GM12878 (cell line): ENCODE results near the gene OSCP1. TPM values are rescaled to one million over a fixed set of nuclear protein-coding genes. Genes with fewer than 3 reads are reported as not detected.

Source experiments
- ATAC-seq: fragments of 200-7000 bp; cut with Tn5 transposase; 3 replicates; pipeline ENCODE4 v1.9.1; 2020; ENCODE audit warnings: mild to moderate bottlenecking, moderate library complexity
- BruUV-seq: library from RNA; stranded (reverse); fragments of 400-500 nt; replicated peaks from 2 replicates; lab custom pipeline; 2021; lab: Mats Ljungman, UMichigan
- CTCF ChIA-PET: fragments of 300-600 bp; sonication (Branson Sonifier 250); formaldehyde crosslinking; extraction: SDS; loops from one replicate; lab custom pipeline; 2021; ENCODE audit warnings: inconsistent platforms; lab: Yijun Ruan, JAX
- POLR2A ChIA-PET: fragments of 350-600 bp; formaldehyde crosslinking; extraction: SDS; loops from one replicate; lab custom pipeline; 2021; ENCODE audit warnings: inconsistent platforms; lab: Charles Lee
- RAD21 ChIA-PET: fragments of 300-600 bp; sonication (Branson Sonifier 250); formaldehyde crosslinking; loops from one replicate; lab custom pipeline; 2023; ENCODE audit warnings: antibody characterized with exemption; ENCODE audit not compliant: unreplicated experiment; lab: Charles Lee
- SMC1A ChIA-PET: fragments of 300-600 bp; sonication (Branson Sonifier 250); formaldehyde crosslinking; loops from one replicate; lab custom pipeline; 2023; ENCODE audit not compliant: unreplicated experiment, uncharacterized antibody; lab: Charles Lee
- DNase-seq: peaks from one replicate; pipeline ENCODE4 v3.0.0-alpha.2; 2011; ENCODE audit warnings: low read depth, low spot score
- FAIRE-seq: peaks from 3 replicates; lab custom pipeline; 2011; peaks lifted over from hg19 to GRCh38; lab: Jason Lieb, UNC
- H2AFZ ChIP-seq: 2 replicates; pipeline ENCODE4 v1.6.0; 2011; ENCODE audit warnings: low read depth, low read length, control low read depth; ENCODE audit not compliant: control insufficient read depth
- H3K27ac ChIP-seq: 2 replicates; pipeline ENCODE4 v1.5.1; 2011; ENCODE audit warnings: control low read depth; ENCODE audit not compliant: control insufficient read depth, insufficient read depth
- H3K27me3 ChIP-seq, 2 experiments: replicated peaks in 1 of 2; 2 replicates each; pipeline versions ENCODE4 v1.6.0 to v1.6.1; 2011; ENCODE audit warnings: low read length in 1 of 2; ENCODE audit not compliant: control insufficient read depth in 2 of 2, insufficient read depth in 2 of 2
- H3K36me3 ChIP-seq, 2 experiments: 2 replicates each; pipeline ENCODE4 v1.5.1; 2011; ENCODE audit warnings: low read length in 1 of 2; ENCODE audit not compliant: control insufficient read depth in 2 of 2, insufficient read depth in 2 of 2
- H3K4me1 ChIP-seq: 2 replicates; pipeline ENCODE4 v1.6.1; 2011; ENCODE audit warnings: mild to moderate bottlenecking, low read length, moderate library complexity, mixed read lengths; ENCODE audit not compliant: control insufficient read depth, insufficient read depth
- H3K4me2 ChIP-seq: 2 replicates; pipeline ENCODE4 v1.6.0; 2011; ENCODE audit warnings: control low read depth; ENCODE audit not compliant: control insufficient read depth, insufficient read depth
- H3K4me3 ChIP-seq: fragments of 200-600 bp; sonication (generic); 2 replicates; pipeline ENCODE4 v1.5.1; 2016
- H3K79me2 ChIP-seq: 2 replicates; pipeline ENCODE4 v1.6.0; 2011; ENCODE audit warnings: low read length; ENCODE audit not compliant: control insufficient read depth, insufficient read depth
- H3K9ac ChIP-seq: 2 replicates; pipeline ENCODE4 v1.8.0; 2011; ENCODE audit warnings: low read length, control low read depth, mixed read lengths; ENCODE audit not compliant: control insufficient read depth, insufficient read depth
- H3K9me3 ChIP-seq: replicated peaks from 3 replicates; pipeline ENCODE4 v1.5.1; 2011; ENCODE audit warnings: mild to moderate bottlenecking, low read length; ENCODE audit not compliant: control insufficient read depth, insufficient read depth
- H4K20me1 ChIP-seq: 2 replicates; pipeline ENCODE4 v1.6.0; 2011; ENCODE audit not compliant: control insufficient read depth, insufficient read depth
- ATF7 ChIP-seq: fragments of 450-650 bp; IDR thresholded peaks from 2 replicates; pipeline ENCODE4 v1.6.1; 2016; ENCODE audit warnings: low read depth, mild to moderate bottlenecking
- BCL11A ChIP-seq: IDR thresholded peaks from 2 replicates; pipeline ENCODE4 v1.6.1; 2011; ENCODE audit warnings: low read depth, low read length
- EZH2 ChIP-seq: IDR thresholded peaks from 2 replicates; pipeline ENCODE4 v1.6.1; 2012; ENCODE audit warnings: low read depth, mild to moderate bottlenecking, control low read depth, inconsistent platforms, low read length, borderline replicate concordance; ENCODE audit not compliant: control insufficient read depth
- HDAC2 ChIP-seq: fragments of 200-600 bp; sonication (generic); IDR thresholded peaks from 2 replicates; pipeline ENCODE4 v1.6.1; 2017
- HDGF ChIP-seq: fragments of 450-650 bp; IDR thresholded peaks from 2 replicates; pipeline ENCODE4 v1.6.1; 2016; ENCODE audit warnings: antibody characterized with exemption
- NR2C1 ChIP-seq: fragments of 450-650 bp; IDR thresholded peaks from 2 replicates; pipeline ENCODE4 v1.6.1; 2017; ENCODE audit warnings: antibody characterized with exemption, mild to moderate bottlenecking, moderate library complexity
- PBX3 ChIP-seq: IDR thresholded peaks from 2 replicates; pipeline ENCODE4 v1.6.1; 2011; ENCODE audit warnings: mild to moderate bottlenecking, low read depth, low read length, moderate library complexity; ENCODE audit not compliant: insufficient replicate concordance
- STAT3 ChIP-seq: IDR thresholded peaks from 2 replicates; pipeline ENCODE4 v1.6.1; 2011; ENCODE audit warnings: low read depth, low read length, improper control_type of control experiment
- TAF1 ChIP-seq: IDR thresholded peaks from 2 replicates; pipeline ENCODE4 v1.6.1; 2011; ENCODE audit warnings: mild to moderate bottlenecking, low read depth, low read length, borderline replicate concordance
- ZNF274 ChIP-seq: IDR thresholded peaks from one replicate; pipeline ENCODE4 v1.8.0; 2011; ENCODE audit not compliant: insufficient read length, insufficient read depth
- WGBS: methylation state at CpG from one replicate; pipeline ENCODE4 v1.1.6; 2016; ENCODE audit warnings: low lambda C conversion rate; ENCODE audit not compliant: insufficient replicate concordance, insufficient coverage; ENCODE audit errors: missing lambda C conversion rate; 5-methylcytosine and 5-hydroxymethylcytosine counted together
- in situ Hi-C: fragments of 300-500 bp; cut with MboI; formaldehyde crosslinking; loops from 9 replicates; pipeline ENCODE4 v1.14.3; 2018; ENCODE audit warnings: mixed read lengths
- intact Hi-C: fragments of 100-400 bp; cut with micrococcal nuclease; formaldehyde crosslinking; loops from one replicate; pipeline ENCODE4 v1.14.2; 2022; ENCODE audit not compliant: unreplicated experiment
- polyA plus RNA-seq, 11 experiments: library from polyadenylated mRNA; depleted of rRNA in 4 of 11; unstranded in 6 of 11; stranded (reverse) in 5 of 11; fragments of >200 nt; fragmentation: Nextera tagmentation in 4 of 11; fragmentation: Illumina TruSeq in 1 of 11; extraction: Ambion mirVana in 4 of 11; extraction: Trizol in 1 of 11; gene quantifications; 1 replicate in 1 of 11; 2 replicates in 10 of 11; pipeline versions ENCODE4 v1.2.1 to v1.2.3, GENCODE V29; 2011 to 2016; ENCODE audit warnings: inconsistent platforms in 2 of 11, missing spikeins in 2 of 11, low read depth in 1 of 11
- total RNA-seq, 4 experiments: library from RNA; depleted of rRNA in 3 of 4; stranded (reverse); fragments of >200 nt in 3 of 4; fragmentation: Illumina TruSeq in 1 of 4; extraction: Trizol in 1 of 4; gene quantifications; 2 replicates each; pipeline versions ENCODE4 v1.2.1 to v1.2.3, GENCODE V29; 2013 to 2021

The OSCP1 gene
- total and polyA plus RNA-seq, 10 of the 15 experiments (the other 5 are each of a cell fraction or from before 2014, with no cell fraction given), result 1.8 to 5.9 (median 3.0) TPM

- Histone ChIP-seq H3K9ac (no peak overlapping the region), H3K4me1 (peaks cover 9% of the 10 kb centered on the region), H3K4me2 (no peak overlapping the region), H3K9me3 (no peaks in the 10 kb centered on the region), H3K4me3 (no peak overlapping the region), H3K79me2 (peaks cover 2% of the 10 kb centered on the region), H3K27ac (no peak overlapping the region), H2AFZ (no peak overlapping the region)
- in situ Hi-C loops (no loop called here), intact Hi-C loops (no loop called here)
- CTCF ChIA-PET, result no interaction called here
- ATAC-seq, result no peak
- POLR2A ChIA-PET, result no interaction called here
- SMC1A ChIA-PET, result no interaction called here
- WGBS, result 46% methylated on average over 2 of the region's 2 CpGs
- BruUV-seq, result no TSS peak
- RAD21 ChIA-PET, result no interaction called here
- no peak for FAIRE-seq
- TF ChIP-seq HDAC2, result no peak
- no peak for TF ChIP-seq PBX3
- no peak for TF ChIP-seq NR2C1
- TF ChIP-seq HDGF, result no peak
- no peak for TF ChIP-seq ATF7
- no peak for TF ChIP-seq EZH2
- TF ChIP-seq TAF1, result no peak
- TF ChIP-seq STAT3, result no peak
- no peak for TF ChIP-seq ZNF274
- TF ChIP-seq BCL11A, result no peak
- TF ChIP-seq, all 136 proteins: peak for 0
- no peaks in the 10 kb centered on the region for H3K36me3 ChIP-seq
- no peaks in the 10 kb centered on the region for H4K20me1 ChIP-seq
- no peak for DNase-seq
- H3K27me3 ChIP-seq, result no peaks in the 10 kb centered on the region
Measured at GRCh38 chr1:36469163-36469562, 18.9 kb upstream of the OSCP1 start.
